HG03045 (cell line): ENCODE results near the gene MRPL16.
"Not testable (repeated sequence)": the region's sequence is repeated elsewhere in the genome, so short reads cannot be mapped to it uniquely, and the experiment has no call there.

Experiments
- ATAC-seq: cut with Tn5 transposase; IDR thresholded peaks from one replicate; pipeline ENCODE4 v1.9.1; 2021; ENCODE audit warnings: mild to moderate bottlenecking, moderate library complexity; ENCODE audit not compliant: unreplicated experiment

MRPL16 gene

GRCh38 chr11:59813364-59813763 is 2.8 kb upstream of the MRPL16 start:
- no peak for ATAC-seq

DNA sequence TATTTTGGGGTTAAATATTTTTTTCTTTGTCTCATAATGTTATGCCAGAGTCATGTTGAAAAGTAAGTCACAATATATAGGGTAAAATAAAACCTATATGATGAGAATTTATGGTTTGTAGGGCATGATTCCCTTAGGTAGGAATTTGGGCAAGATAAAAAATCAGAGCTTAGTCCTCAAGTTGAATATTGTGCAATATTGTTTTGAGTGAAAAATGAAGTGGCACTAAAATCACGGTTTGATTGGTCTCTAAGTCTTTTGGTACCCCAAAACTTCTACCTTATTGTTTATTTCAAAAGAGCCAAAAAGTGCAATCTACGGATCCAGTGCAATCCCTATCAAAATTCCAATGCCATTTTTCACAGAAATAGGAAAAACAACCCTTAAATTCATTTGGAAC is 1.6 kb upstream of the MRPL16 start:
- no peak for ATAC-seq

DNA sequence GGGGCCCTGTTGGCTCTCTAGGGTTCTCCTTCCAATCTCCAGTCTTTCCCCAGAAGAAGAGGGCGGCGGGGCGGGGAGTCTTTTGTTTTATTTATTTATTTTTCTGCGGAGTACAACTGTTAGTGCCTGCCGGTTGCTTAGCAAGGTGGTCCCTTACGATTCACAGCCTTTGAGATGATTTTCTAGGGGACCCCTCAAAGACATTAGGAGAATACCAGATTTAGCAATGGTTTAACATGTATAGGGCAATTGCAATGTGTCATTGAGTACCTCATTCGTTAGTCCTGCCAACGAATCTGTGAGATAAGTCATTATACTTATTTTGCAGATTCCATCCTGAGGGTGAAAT is 307 bp upstream of the MRPL16 start:
- no peak for ATAC-seq

DNA sequence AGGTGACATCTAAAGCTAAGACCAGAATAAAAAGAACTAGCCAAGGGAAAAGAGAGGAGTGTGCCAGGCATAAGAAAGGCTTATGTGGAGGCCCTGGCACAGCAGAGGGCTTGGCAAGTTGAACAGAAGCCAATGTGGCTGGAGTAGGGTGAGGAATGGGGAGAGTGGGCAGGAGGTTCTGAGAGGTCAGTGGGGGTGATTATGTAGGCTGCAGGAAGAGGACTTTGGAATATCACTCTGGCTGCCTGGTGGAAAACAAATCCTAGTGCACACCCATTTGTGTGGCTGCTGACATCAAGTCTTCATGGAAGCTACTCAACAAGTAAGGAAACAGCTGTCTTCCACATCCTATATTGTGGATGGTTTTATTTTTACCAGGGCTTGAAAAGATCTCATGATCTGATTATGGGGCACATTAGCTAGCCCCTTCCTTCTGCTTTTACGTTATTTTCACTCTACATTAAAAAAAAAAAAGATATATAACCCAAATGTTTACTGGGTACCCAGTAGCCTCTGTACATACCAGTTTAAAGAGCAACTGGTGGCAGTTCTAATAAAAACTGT is 3.4 kb downstream of the MRPL16 start:
- ATAC-seq, result no peak

GRCh38 chr11:59804061-59804460 is 6.5 kb downstream of the MRPL16 start:
- no peak for ATAC-seq

- no peak for ATAC-seq
Observed at GRCh38 chr11:59802639-59803176, 7.9 kb downstream of the MRPL16 start.

- no peak for ATAC-seq
Observed at GRCh38 chr11:59801981-59802638, 8.5 kb downstream of the MRPL16 start.

DNA sequence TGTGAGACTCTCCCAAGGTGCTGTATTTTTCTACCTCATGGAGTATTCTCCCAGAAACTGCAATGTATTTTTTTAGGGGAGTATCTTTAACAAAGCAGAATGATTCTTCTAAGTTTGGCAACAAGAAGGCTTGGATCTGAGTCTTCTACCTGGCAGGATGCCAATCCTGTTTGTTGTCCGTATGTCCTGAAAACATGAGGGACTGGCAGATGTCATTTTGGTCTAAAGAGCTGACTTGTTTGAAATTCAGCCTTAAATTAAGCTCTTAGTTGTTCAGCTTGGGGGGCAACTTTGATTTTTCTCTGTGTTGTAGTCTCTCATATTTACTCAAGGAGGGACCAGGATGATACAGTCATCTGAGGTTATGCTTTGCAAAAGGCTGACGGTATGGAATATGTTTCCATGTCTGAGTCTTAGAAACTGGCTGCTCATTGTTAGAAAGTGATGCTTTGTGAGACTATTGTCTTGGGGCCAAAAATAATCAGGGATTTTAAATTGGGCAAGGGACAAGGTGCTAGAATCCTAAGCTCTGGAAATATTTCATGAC is 9.3 kb downstream of the MRPL16 start:
- ATAC-seq, result no peak

- no peak for ATAC-seq
Observed at GRCh38 chr11:59800390-59801025, 10.1 kb downstream of the MRPL16 start.

DNA sequence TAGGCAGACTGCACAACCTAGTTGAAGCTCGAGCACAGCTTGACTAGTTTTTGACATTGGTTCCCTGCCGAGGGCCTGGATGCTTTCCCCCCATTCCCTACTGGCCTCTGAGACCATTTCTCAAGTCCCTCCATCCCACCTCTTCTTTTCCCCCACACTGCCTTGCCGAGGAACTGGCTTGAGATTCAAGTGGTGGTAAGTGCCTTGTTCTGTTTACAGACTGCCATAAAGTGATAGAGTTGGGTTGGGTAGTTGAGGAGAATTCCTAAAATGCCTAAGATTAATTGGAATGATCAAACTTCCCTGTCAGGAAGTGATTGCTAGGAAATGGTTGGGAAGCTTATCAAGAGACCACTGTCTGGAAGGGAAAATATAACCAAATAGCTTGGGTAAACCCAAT is 16.2 kb downstream of the MRPL16 start:
- ATAC-seq, result no peak

DNA sequence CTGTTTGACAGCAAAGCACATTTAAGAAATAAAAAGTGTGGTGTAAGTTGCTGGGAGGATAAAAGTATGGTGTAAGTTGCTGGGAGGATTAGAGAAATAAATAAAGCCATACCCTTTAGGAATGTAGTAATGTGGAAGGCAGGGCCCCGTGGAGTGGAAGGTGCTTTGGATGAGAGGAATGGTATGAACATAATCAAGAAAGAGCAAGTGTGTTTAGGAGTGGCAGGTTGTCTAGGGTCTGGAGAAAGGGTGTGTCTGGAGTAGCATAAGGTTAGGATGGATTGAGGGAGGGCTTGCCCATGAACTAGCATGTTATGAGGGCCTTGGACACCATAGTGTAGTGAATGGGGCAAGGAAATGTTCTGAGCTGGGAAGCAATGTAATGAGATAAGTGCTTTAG is 18.1 kb downstream of the MRPL16 start:
- no peak for ATAC-seq

DNA sequence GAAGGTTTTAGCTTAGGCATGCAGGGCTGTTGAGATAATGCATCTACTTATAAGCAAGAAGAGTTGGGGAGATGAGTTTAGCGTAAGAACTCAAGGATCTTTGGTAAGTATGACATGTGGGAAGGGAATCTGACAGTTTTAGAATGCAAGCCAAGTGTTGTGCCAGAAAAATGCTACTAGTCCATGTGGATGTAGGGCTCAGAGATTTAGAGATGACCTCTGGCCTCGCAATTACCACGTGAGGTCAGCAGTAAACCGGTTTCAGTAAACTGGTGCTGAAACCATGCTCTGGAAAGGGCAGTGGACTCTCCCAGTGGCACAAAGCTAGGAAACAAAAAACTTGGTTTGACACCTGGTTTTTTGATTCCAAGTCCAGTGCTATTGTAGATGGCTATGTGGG is 18.9 kb downstream of the MRPL16 start:
- no peak for ATAC-seq

GRCh38 chr11:59787816-59788215 is 22.8 kb downstream of the MRPL16 start:
- ATAC-seq, result no peak

- no peak for ATAC-seq
Observed at GRCh38 chr11:59787255-59787588, 23.4 kb downstream of the MRPL16 start.

GRCh38 chr11:59785818-59786217 is 24.8 kb downstream of the MRPL16 start:
- no peak for ATAC-seq

DNA sequence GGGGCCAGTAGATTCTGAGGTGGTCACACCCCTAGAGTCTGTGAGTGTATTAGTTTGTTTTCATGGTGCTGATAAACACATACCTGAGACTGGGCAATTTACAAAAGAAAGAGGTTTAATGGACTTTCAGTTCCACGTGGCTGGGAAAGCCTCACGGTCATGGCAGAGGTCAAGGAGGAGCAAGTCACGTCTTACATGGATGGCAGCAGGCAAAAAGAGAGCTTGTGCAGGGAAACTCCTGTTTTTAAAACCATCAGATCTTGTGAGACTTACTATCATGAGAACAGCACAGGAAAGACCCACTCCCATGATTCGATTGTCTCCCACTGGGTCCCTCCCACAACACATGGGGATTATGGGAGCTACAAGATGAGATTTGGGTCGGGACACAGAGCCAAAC is 26.1 kb downstream of the MRPL16 start:
- ATAC-seq, result not testable (repeated sequence)

DNA sequence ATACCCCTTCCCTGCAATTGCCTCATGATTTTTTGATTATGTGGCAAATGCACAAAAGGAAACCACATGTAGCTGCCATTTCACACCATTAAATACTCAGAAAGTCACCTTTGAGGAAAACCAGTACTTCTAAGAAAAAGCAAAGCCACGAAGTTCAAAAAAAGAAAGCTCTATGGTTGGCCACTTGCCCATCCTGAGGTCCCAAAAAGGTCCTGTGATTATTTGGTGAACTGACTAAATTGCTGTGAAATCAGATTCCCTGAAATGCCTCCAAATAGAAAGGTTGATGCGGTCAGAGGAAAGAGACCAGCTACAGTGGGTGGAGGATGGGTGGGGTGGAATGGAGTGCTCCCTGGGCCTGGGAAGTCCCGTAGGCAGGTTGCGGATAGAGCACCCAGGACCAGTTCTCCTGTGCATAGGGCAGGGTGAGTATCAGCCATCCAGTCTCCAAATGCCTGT is 26.9 kb downstream of the MRPL16 start:
- no peak for ATAC-seq

GRCh38 chr11:59782080-59782479 is 28.5 kb downstream of the MRPL16 start:
- no peak for ATAC-seq

DNA sequence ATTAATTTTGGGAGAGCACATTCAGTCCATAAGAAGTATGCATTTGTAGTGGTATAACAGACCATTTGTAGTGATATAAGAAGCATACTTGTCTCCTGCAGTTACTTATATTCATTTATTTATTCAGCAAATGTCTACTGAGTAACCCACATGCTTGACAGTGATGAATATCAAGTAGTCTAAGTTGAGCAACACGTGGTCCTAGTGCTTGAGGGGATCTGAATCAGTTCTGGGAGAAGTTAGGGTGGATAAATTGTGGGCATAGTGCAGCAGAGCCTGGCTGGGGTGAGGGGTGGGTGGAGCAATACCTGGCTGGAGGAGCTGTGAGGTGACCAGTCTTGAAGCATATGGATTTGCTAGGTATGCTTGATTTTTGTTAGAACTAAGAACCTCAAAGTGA is 31.1 kb downstream of the MRPL16 start:
- no peak for ATAC-seq

DNA sequence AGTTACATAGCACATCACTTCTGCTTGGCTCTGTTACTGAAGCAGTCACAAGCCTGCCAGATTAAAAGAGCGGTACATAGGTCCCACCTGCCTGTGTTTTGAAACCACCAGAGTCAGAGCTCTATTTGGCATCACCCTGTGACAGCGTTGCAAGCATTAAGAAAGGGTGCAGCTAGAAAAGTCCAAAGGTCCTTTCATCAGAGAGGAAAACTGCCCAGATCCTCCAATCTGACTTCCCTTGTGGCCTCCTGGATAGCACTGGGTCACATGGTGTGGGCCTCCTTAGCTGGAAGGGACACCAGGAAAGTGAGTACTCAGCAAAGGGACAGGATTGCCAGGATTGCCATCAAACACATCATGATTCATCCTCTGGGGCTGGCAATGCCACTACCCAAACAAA is 32.5 kb downstream of the MRPL16 start:
- no peak for ATAC-seq

- ATAC-seq, result no peak
Observed at GRCh38 chr11:59777104-59777503, 33.5 kb downstream of the MRPL16 start.
